HTR-8/SVneo (cell line): ENCODE measurements around the gene LY6G6C.

Experiments
- DNase-seq: peaks from one replicate; pipeline ENCODE4 v3.0.0; 2011; ENCODE audit warnings: low spot score, mixed read lengths; ENCODE audit not compliant: insufficient read length
- FAIRE-seq: peaks from 2 replicates; lab custom pipeline; 2011; peaks lifted over from hg19 to GRCh38; lab: Jason Lieb, UNC

Gene LY6G6C

GRCh38 chr6:31689249-31690110, 32.1 kb downstream of the LY6G6C start:
- no peak for FAIRE-seq
- DNase-seq = no peak

GRCh38 chr6:31687860-31688693, 33.5 kb downstream of the LY6G6C start:
- DNase-seq = no peak
- no peak for FAIRE-seq

GRCh38 chr6:31687321-31687720, 34.2 kb downstream of the LY6G6C start:
- DNase-seq (no peak), FAIRE-seq (no peak)

- DNase-seq (no peak), FAIRE-seq (no peak)
These were observed 35.1 kb downstream of the LY6G6C start for GRCh38 chr6:31686483-31686882.

- DNase-seq (no peak), FAIRE-seq (no peak)
These were observed 38.0 kb downstream of the LY6G6C start for GRCh38 chr6:31683591-31683990.

GRCh38 chr6:31681135-31681671, 40.3 kb downstream of the LY6G6C start:
- FAIRE-seq = no peak
- DNase-seq = no peak

- FAIRE-seq (peak; percentile 93), DNase-seq (peak; percentile 84)
These were observed 41.1 kb downstream of the LY6G6C start, which contains the start of gene LY6G5C for GRCh38 chr6:31680226-31681134. LY6G5C (minus strand) TSS chr6:31681067; CDS start chr6:31680373, 694 bp downstream.

GRCh38 chr6:31677955-31678354, 43.6 kb downstream of the LY6G6C start:
- FAIRE-seq = no peak
- no peak for DNase-seq

- DNase-seq (no peak), FAIRE-seq (no peak)
These were observed 44.6 kb downstream of the LY6G6C start for GRCh38 chr6:31676904-31677303.

- DNase-seq (no peak), FAIRE-seq (no peak)
These were observed 45.1 kb downstream of the LY6G6C start for GRCh38 chr6:31676322-31676903.

GRCh38 chr6:31669676-31670075, 51.9 kb downstream of the LY6G6C start, which contains the start of gene LY6G5B:
LY6G5B (plus strand) TSS chr6:31669976; CDS start chr6:31670951, 975 bp downstream.
- DNase-seq = no peak
- no peak for FAIRE-seq
